ENCODE results near the gene ITGAL. TPM values are rescaled to one million over a fixed set of nuclear protein-coding genes. Genes with fewer than 3 reads are reported as not detected.

The ITGAL gene
- total and polyA plus RNA-seq, 2 of the 8 experiments (the other 6 are each of a cell fraction or from before 2014, with no cell fraction given): not detected

GRCh38 chr16:30491744-30492308 lies 19.3 kb downstream of the ITGAL start:
- no peak overlapping the region for H3K4me2 ChIP-seq (ENCODE audit: insufficient read depth in 1 of 2, low read depth in 2 of 2, low read length in 2 of 2)
- DNase-seq (ENCODE audit: low read depth in 1 of 2, low spot score in 2 of 2): no peak
- no peak overlapping the region for H3K27ac ChIP-seq (ENCODE audit: low read depth, low read length)
- no peak overlapping the region for H3K23ac ChIP-seq (ENCODE audit: insufficient read length)
- H3K18ac ChIP-seq (ENCODE audit: extremely low read depth, low read length): no peak overlapping the region
- H2BK12ac ChIP-seq (ENCODE audit: low read depth, low read length): no peak overlapping the region
- no peaks in the 10 kb centered on the region for H4K20me1 ChIP-seq (replicated peaks in 1 of 2; ENCODE audit: control insufficient read depth in 1 of 2, insufficient read depth in 2 of 2, low read length in 2 of 2)
- no peak for FAIRE-seq
- H3K79me1 ChIP-seq (ENCODE audit: low read depth, low read length): no peaks in the 10 kb centered on the region
- no peak overlapping the region for H3K9ac ChIP-seq (replicated peaks in 1 of 4; ENCODE audit: extremely low read depth in 1 of 4, low read depth in 3 of 4, low read length in 3 of 4)
- TF ChIP-seq SIRT6 (IDR thresholded peaks at IDR 0.05; ENCODE audit: low read length) (no peak), SP2 (IDR thresholded peaks at IDR 0.05; ENCODE audit: low read length) (no peak), CREB1 (IDR thresholded peaks at IDR 0.05) (no peak), JUN (IDR thresholded peaks at IDR 0.05; ENCODE audit: low read depth, low read length) (no peak), SIX5 (IDR thresholded peaks at IDR 0.05; ENCODE audit: low read depth, low read length) (no peak), YY1 (IDR thresholded peaks at IDR 0.05; ENCODE audit: low read depth, low read length) (no peak), EGR1 (IDR thresholded peaks at IDR 0.05; ENCODE audit: borderline replicate concordance, low read depth, low read length) (no peak), HDAC2 (IDR thresholded peaks at IDR 0.05; ENCODE audit: borderline replicate concordance in 1 of 2, low read depth in 2 of 2, low read length in 2 of 2) (no peak), POLR2AphosphoS5 (IDR thresholded peaks at IDR 0.05; ENCODE audit: low read depth, low read length) (no peak), CTCF (IDR thresholded peaks at IDR 0.05; ENCODE audit: control extremely low read depth in 1 of 3, insufficient read depth in 1 of 3, low read depth in 1 of 3, low read length in 3 of 3) (no peak), MAX (IDR thresholded peaks at IDR 0.05) (no peak)
- no peaks in the 10 kb centered on the region for H3K79me2 ChIP-seq (ENCODE audit: control insufficient read depth in 1 of 2, insufficient read depth in 2 of 2, low read length in 2 of 2)
- H4K91ac ChIP-seq (replicated peaks; ENCODE audit: insufficient read length, low read length): no peak overlapping the region
- H3K27me3 ChIP-seq (replicated peaks in 1 of 4; ENCODE audit: control insufficient read depth in 3 of 4, extremely low read depth in 1 of 4, insufficient read depth in 3 of 4, low read length in 3 of 4): peaks cover 0 to 2% (median 0%) of the 10 kb centered on the region in 4 experiments; a peak in 1 of 7 replicates
- H2AFZ ChIP-seq (ENCODE audit: low read length): peak overlapping the region; percentile 8; the same call in 1 of the 2 replicates
- no peak overlapping the region for H3K4ac ChIP-seq (replicated peaks; ENCODE audit: insufficient read length, low read depth, low read length)
- no peaks in the 10 kb centered on the region for H3K9me3 ChIP-seq (ENCODE audit: insufficient read depth in 2 of 2, low read depth in 1 of 2, low read length in 1 of 2)
- H2BK15ac ChIP-seq (ENCODE audit: low read length): no peak overlapping the region
- no peak overlapping the region for H2BK120ac ChIP-seq (replicated peaks; ENCODE audit: low read depth, low read length)
- H4K8ac ChIP-seq (ENCODE audit: extremely low read depth, insufficient read depth, low read length): no peak overlapping the region
- CTCF ChIA-PET (ENCODE audit: partially characterized antibody): interaction anchor here (1.3 to 2.7 kb wide), 4 partner anchors 9 to 123 kb away, joined by 3 to 12 read pairs (median 4); no protein-coding TSS in a partner anchor
- no peaks in the 10 kb centered on the region for H3K23me2 ChIP-seq (ENCODE audit: low read depth, low read length)
- H2AK5ac ChIP-seq (ENCODE audit: low read depth, low read length): no peak overlapping the region
- no peak overlapping the region for H3K4me3 ChIP-seq (ENCODE audit: extremely low read depth in 1 of 4, insufficient read depth in 2 of 4, low read depth in 3 of 4, low read length in 4 of 4)
- H3K56ac ChIP-seq (replicated peaks; ENCODE audit: insufficient read length, low read depth, low read length): no peak overlapping the region
- WGBS, 2 experiments (ENCODE audit: extremely low coverage in 1 of 2, insufficient coverage in 1 of 2, insufficient read length in 1 of 2, insufficient replicate concordance in 2 of 2, low coverage in 1 of 2, low lambda C conversion rate in 2 of 2, missing lambda C conversion rate in 1 of 2): 96% methylated on average over 5 of the region's 6 CpGs; no CpG with 5 or more reads in 1 of the 2 experiments
- peaks cover 0 to 3% (median 1%) of the 10 kb centered on the region in 4 experiments; a peak in 1 of 7 replicates for H3K4me1 ChIP-seq (replicated peaks in 1 of 4; ENCODE audit: control insufficient read depth in 3 of 4, insufficient read depth in 4 of 4, low read length in 3 of 4)
- no peak overlapping the region for H4K5ac ChIP-seq (ENCODE audit: insufficient read length, low read depth, low read length)
- H2BK5ac ChIP-seq (ENCODE audit: low read depth, low read length): no peak overlapping the region
- H2BK20ac ChIP-seq (ENCODE audit: low read length): no peak overlapping the region
- H3K14ac ChIP-seq (ENCODE audit: insufficient read length): no peak overlapping the region
- POLR2A ChIA-PET (ENCODE audit: partially characterized antibody): no interaction called here
- no peaks in the 10 kb centered on the region for H3K36me3 ChIP-seq (ENCODE audit: control insufficient read depth in 2 of 4, insufficient read depth in 4 of 4, low read length in 3 of 4)
